Left forelimb (tissue), 1 donor: ENCODE results near the gene AKAP13.

ENCODE experiments used
- DNase-seq: peaks from one replicate; pipeline ENCODE4 v3.0.0-alpha.2; 2018; ENCODE audit warnings: low spot score

AKAP13 gene

DNA sequence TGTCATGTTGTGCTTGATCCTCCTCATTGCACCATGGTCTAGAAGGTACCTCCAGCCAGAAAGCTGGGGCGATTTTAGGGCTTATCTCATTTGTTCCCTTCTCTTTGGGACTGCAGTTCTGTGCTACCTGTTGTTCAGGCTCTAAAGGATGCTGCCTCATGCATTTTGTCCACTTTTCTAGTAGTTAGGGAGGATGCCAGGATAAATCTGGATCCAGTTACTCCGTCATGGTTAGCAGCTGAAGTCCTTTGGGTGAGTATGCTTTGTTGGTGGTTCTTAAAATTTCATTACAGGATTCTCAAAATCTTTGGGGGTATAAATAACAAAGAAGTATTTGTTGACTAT is 8.9 kb downstream of the AKAP13 start:
- DNase-seq: no peak

GRCh38 chr15:85389772-85390171 is 9.4 kb downstream of the AKAP13 start:
- no peak for DNase-seq

DNA sequence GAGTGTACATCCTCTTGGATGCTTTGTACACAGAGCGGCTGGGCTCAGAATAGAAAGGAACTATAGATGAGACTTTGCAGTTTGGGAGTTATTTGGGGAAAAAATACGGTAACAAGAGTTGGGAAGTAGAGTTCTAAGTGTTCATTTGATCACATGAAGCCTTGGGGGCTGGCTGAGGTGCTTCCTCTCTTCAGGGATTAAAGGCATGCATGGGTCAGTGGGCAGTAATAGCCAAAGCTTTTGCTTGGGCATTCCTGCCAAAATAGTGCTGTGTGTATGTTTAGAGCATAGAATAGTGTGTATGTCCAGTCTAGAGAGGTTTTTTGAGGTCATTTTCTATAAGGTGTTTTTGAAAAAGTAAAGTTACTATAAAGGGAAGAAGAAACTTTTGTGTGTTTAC is 12.8 kb downstream of the AKAP13 start:
- DNase-seq: no peak

- DNase-seq: no peak
These were observed 14.3 kb downstream of the AKAP13 start for GRCh38 chr15:85394554-85395333.

DNA sequence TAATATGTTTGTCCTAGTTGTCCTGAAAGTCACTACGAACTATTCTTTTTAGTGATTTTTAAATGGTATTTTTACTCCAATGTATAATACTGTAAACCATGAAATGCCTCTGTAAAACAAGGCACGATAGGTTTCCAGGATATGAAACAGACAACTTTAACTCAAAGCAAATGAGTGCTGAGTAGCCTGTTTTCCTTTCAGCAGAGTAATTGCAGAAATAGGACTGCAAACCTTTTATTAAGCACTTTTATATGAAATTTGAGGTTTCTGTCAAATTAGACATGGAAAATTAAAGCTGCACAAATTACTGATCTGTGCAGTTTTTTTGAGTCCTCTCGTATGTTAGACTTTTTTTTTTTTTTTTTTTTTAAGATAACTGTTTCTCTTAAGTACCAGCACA is 16.2 kb downstream of the AKAP13 start:
- DNase-seq: no peak

- no peak for DNase-seq
These were observed 16.7 kb downstream of the AKAP13 start for GRCh38 chr15:85397151-85397550.

- DNase-seq: no peak
These were observed 17.5 kb downstream of the AKAP13 start for GRCh38 chr15:85397926-85398325.

- no peak for DNase-seq
These were observed 18.4 kb downstream of the AKAP13 start for GRCh38 chr15:85398822-85399221.

DNA sequence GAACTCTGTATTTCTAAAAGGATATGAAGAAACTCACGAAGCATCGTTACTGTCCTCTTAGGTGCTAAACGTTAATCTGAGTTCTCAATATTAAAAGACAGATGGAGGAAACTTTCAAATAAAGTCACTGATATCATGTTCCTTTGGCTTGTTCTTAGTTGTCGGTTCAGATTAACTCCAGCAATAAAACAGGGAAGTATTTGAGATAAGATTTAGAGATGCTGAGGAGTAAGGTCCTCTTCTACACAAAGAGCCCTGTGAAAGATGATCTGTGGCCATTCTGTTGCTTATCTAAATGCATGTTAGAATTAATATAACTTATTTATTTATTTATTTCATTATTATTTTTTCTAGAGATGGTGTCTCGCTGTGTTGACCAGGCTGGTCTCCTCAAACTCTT is 19.2 kb downstream of the AKAP13 start:
- no peak for DNase-seq

GRCh38 chr15:85400606-85401005 is 20.2 kb downstream of the AKAP13 start:
- no peak for DNase-seq

DNA sequence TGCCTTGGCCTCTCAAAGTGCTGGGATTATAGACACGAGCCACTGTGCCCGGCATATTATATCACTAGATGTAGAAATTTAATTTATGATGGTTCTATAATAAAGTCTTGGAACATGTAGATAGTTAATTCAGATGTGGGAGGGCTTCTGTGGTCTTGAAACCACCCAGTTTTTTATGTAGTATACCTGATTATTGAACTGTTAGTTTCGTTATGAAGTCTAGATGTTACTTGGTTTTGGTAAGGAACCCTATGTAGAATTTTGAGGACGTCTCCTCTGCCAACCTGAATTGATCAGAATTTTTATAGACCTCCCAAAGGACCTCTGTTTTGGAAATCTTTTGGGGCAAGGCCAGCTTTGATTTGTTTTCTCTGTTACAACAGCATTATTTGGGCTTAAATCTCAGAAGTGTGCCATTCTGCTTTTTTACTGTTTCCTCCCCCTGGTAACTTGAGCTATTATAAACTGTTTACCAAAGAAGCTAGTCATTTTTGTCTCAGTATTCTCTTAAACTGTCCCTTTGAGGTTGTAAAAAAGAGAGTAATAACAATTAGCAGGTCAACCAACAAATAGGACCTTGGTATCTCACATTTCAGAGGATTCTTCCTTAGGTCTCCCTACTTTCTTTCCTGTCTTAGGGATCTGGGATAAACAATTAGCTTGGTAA is 20.8 kb downstream of the AKAP13 start:
- DNase-seq: no peak

- DNase-seq: no peak
These were observed 21.9 kb downstream of the AKAP13 start for GRCh38 chr15:85402195-85402881.

- no peak for DNase-seq
These were observed 23.3 kb downstream of the AKAP13 start for GRCh38 chr15:85403745-85404144.

DNA sequence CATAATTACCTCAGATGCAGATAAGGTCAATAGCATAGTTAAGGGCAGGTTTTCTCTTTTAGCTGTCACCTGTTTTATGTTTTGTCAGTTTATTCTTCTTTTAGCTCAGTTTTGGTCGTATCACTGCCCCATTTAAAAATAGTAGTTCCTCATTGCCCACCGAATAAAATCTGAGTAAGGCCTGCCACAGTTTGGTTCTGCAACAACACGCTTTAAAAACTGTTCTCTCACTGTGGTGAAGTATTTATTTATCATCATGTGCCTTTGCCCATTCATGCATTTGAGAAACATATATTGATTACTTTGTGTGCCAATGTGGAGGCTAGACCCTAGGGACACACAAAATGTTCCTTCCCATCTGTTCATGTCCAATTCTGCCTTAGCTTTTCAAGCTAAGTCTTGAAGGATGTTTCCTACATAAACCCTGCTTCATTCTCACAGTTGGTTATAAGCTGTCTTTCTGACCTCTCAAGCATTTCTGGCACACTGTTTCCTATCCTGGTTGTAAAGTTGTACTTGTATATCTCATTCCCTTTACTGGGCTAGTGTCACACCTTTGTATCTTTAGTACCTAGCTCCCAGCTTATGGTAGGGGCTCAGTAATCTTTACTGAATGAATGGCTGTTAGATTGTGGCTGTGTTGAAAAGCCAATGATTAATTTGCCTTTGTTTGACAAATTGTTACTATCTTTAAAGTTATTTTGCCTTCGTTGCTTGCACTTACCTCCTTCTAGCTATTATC is 23.9 kb downstream of the AKAP13 start:
- no peak for DNase-seq

DNA sequence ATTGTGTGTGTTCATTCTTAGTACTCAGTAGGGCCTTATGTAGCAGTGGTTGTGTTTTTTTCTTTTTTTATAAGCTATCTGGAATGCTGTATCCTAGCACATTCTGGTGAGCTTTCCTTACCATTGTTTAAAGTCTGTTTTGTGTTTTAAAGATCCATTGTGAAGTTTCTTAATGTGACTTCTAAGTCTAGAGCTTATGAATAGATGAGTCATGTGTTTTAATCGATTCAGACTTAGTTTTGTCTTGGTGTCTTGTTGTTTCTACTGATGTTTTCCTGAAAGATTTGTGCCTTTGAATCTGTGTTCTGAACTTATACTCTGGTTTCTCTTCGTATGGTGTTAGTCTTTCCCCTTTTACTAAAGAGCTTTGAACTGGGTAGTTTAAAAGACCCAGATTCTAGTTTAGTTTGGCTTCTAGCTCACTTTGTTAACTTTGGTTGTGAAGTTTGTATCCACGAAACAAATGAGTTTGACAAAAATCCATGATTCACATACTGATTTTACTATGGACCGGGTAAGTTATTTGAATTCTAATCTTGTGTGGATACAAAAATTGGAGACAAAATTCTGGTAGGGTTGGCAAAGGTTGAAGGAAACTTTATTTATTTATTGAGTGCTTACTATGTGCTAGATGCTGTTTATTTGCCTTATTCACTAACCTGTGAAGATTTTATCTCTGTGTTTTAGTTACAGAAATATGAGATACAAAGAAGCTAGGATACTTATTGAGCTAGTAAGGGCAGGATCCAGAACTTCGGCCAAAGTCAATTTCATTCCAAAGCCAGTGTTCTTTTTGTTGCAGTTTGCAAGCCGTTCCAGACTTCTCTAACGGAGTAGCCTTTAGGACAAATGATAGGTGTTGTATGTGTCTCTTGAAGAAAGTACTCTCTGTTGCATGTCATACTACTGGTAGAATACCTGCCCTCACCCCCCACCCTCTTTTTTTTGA is 24.8 kb downstream of the AKAP13 start:
- DNase-seq: no peak

GRCh38 chr15:85406916-85407315 is 26.5 kb downstream of the AKAP13 start:
- DNase-seq: no peak

- no peak for DNase-seq
These were observed 27.2 kb downstream of the AKAP13 start for GRCh38 chr15:85407421-85408269.

- DNase-seq: no peak
These were observed 27.9 kb downstream of the AKAP13 start for GRCh38 chr15:85408270-85408746.

GRCh38 chr15:85412066-85412465 is 31.7 kb downstream of the AKAP13 start:
- DNase-seq: no peak
